NCI-H2029 (cell line): ENCODE results near the gene LGALSL.

Experiments used
- DNase-seq: peaks from one replicate; lab custom pipeline; 2025; lab: John Stamatoyannopoulos, UW

LGALSL gene

DNA sequence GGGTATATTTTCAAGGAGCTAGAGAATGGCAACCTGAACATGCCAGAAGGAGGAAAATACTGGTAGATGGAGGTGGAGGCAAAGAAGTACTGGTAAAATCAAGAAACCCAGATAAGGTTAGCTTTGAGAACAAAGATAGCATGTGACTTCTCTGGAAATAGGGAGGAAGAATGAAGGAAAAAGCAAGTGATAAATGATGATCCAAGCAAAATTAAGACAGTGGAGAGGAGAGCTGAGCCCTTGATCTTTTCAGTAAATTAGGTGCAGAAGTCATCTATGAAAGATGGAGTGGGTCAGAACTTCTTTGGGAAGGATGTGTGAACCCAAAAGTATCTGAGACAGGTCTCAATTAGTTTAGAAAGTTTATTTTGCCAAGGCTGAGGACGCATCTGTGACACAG, 44.5 kb downstream of the LGALSL start:
- DNase-seq: no peak

DNA sequence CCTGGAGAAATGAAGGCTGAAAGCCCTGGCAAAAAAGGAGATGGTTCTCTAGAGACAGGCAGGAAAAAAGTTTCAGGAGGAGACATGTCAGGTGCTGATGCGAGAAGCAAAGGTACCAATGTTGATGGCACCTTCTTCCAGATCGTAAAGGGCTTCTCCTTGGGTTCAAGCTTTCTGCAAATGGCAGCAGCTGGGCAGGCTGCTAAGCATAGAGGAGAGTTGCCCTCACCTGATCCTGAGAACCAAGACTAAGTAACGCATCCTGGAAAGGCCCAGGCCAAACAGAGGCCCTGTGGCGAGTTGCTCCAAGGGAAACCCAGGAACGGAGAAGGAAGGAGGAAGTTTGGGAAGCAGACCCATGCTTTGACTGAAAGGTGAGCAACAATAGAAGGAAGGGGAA, 46.6 kb downstream of the LGALSL start:
- DNase-seq: no peak

DNA sequence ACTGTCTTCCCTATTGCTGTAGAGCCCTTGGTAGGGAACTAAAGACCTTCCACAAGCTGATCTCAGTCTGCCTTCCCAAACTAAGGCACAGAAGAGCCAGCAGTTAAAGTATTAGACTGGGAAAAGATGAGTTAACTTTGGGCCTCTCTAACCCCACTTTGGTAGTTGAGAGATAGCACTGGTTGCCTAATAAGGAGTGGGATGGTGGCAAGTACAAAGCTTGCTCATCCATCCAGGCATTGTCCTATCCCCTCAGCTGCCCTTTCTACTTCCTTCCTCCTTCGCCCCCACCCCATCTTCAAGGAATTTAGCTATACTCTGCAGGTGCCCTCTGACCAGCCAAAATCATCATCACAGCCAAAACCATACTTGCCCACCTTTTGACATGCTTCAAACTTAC, 48.0 kb downstream of the LGALSL start:
- DNase-seq: no peak

DNA sequence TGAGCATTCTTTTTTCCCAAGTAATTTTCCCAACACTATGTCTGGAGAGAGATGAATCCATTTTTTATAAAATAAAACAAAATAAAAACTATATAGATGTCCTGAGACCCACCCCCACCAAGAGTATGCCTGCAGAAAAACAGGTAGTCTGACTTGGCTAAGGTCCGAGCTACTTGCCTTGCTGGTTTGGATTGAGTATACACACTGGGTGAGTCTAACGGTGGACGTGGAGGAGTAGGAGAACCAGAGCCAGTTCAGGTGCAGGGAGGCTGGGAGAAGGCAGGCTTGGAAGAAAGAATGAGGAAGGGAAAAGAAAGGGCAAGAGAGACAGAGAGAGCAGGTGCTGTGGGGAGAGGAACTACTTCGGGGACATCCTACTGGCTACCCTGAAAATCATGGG, 48.9 kb downstream of the LGALSL start:
- no peak for DNase-seq

DNA sequence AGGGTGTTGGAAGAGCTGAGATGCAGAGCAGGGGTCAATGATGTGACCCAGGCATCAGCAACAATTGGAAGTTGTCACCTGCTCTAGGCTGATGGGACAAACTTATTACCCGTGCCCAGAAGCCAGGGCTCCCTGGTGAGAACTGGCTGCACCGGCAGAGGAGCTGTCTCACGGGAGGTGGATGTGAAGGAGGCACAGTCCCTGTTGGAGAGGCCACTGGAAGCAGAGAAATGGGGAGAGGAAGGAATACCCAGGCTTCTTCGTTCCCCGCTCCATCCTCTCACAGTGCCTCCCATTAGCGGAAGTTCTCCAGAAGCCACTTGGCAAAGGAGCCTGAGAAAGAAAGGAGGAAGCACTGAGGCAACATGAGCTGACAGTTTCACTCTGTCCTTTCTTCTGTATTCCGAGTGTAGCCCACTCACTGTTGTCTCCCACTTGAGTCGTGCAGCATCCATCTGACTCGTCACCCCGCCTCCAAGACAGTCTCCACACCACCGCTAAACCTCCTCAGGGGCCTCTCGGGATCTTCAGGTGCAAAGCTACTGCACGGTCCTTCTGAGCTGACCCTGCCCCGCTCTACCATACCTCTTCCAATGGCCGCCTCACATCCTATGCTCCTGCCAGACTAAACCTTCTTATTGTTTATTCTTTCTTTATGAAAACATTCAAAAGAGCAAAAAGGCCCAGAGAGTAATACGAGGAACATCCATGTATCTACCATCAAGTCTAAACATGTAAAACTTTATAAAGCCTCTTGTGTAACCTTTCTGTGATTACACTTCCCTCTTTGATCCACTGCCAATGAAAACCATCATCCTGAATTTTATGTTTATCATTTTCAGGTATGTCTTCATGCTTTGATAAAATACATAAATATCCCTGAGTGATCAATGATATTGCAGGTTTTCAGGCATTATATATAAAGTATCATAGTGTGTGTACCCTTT, 51.1 kb downstream of the LGALSL start:
- no peak for DNase-seq

DNA sequence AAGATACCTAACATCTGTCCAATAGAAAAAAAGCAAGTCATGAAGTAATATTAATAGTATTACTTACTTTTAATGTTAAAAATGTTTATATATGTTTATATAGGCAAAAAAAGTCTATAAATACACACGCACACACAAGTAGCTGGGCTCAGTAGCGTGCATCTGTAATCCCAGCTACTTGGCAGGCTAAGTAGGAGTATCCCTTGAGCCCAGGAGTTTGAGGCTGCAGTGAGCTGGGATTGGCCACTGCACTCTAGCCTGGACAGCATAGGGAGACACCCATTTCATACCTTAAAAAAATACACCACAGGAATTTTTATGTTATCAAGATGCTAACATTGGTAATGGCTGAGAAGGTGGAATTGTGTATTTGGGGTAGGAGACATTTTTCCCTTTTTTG, 52.7 kb downstream of the LGALSL start:
- DNase-seq: no peak
